ENCODE data around the gene APAF1.

The APAF1 gene

GRCh38 chr12:98771811-98772752 lies 127.0 kb downstream of the APAF1 start:
- TF ChIP-seq FOXM1 (IDR thresholded peaks at IDR 0.05; ENCODE audit: borderline replicate concordance, low read depth) (no peak), TEAD4 (IDR thresholded peaks at IDR 0.05) (no peak), YY1 (IDR thresholded peaks at IDR 0.05; ENCODE audit: low read depth) (no peak), CREB1 (IDR thresholded peaks at IDR 0.05; ENCODE audit: low read depth) (no peak), USF1 (IDR thresholded peaks at IDR 0.05) (no peak), ZBTB7A (IDR thresholded peaks at IDR 0.05; ENCODE audit: low read depth) (no peak), NFIC (IDR thresholded peaks at IDR 0.05) (no peak), TCF12 (IDR thresholded peaks at IDR 0.05; ENCODE audit: low read depth) (no peak), EGR1 (IDR thresholded peaks at IDR 0.05) (no peak)

- no peak for TF ChIP-seq YY1 (IDR thresholded peaks at IDR 0.05; ENCODE audit: low read depth)
- no peak for TF ChIP-seq TAF1 (IDR thresholded peaks at IDR 0.05; ENCODE audit: low read depth)
- TF ChIP-seq TEAD4 (IDR thresholded peaks at IDR 0.05): no peak
- no peak for TF ChIP-seq EGR1 (IDR thresholded peaks at IDR 0.05)
- no peak for TF ChIP-seq EP300 (IDR thresholded peaks at IDR 0.05; ENCODE audit: borderline replicate concordance)
- TF ChIP-seq ZBTB7A (IDR thresholded peaks at IDR 0.05; ENCODE audit: low read depth): no peak
- no peak for TF ChIP-seq TCF12 (IDR thresholded peaks at IDR 0.05; ENCODE audit: low read depth)
- no peak for TF ChIP-seq RAD21 (IDR thresholded peaks at IDR 0.05; ENCODE audit: low read depth)
- no peak for TF ChIP-seq FOXM1 (IDR thresholded peaks at IDR 0.05; ENCODE audit: borderline replicate concordance, low read depth)
- TF ChIP-seq CREB1 (IDR thresholded peaks at IDR 0.05; ENCODE audit: low read depth): no peak
- TF ChIP-seq CEBPB (IDR thresholded peaks at IDR 0.05): no peak
- TF ChIP-seq MAX (IDR thresholded peaks at IDR 0.05): no peak
- no peak for TF ChIP-seq NFIC (IDR thresholded peaks at IDR 0.05)
- no peak for TF ChIP-seq USF1 (IDR thresholded peaks at IDR 0.05)
- TF ChIP-seq, protein P1, sequence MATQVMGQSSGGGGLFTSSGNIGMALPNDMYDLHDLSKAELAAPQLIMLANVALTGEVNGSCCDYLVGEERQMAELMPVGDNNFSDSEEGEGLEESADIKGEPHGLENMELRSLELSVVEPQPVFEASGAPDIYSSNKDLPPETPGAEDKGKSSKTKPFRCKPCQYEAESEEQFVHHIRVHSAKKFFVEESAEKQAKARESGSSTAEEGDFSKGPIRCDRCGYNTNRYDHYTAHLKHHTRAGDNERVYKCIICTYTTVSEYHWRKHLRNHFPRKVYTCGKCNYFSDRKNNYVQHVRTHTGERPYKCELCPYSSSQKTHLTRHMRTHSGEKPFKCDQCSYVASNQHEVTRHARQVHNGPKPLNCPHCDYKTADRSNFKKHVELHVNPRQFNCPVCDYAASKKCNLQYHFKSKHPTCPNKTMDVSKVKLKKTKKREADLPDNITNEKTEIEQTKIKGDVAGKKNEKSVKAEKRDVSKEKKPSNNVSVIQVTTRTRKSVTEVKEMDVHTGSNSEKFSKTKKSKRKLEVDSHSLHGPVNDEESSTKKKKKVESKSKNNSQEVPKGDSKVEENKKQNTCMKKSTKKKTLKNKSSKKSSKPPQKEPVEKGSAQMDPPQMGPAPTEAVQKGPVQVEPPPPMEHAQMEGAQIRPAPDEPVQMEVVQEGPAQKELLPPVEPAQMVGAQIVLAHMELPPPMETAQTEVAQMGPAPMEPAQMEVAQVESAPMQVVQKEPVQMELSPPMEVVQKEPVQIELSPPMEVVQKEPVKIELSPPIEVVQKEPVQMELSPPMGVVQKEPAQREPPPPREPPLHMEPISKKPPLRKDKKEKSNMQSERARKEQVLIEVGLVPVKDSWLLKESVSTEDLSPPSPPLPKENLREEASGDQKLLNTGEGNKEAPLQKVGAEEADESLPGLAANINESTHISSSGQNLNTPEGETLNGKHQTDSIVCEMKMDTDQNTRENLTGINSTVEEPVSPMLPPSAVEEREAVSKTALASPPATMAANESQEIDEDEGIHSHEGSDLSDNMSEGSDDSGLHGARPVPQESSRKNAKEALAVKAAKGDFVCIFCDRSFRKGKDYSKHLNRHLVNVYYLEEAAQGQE (IDR thresholded peaks at IDR 0.05; ENCODE audit: low read depth): no peak
Observed at GRCh38 chr12:98772818-98773217, 127.7 kb downstream of the APAF1 start.

GRCh38 chr12:98780261-98780660 lies 135.2 kb downstream of the APAF1 start:
- TF ChIP-seq, protein P1 (IDR thresholded peaks at IDR 0.05; ENCODE audit: low read depth): no peak
- TF ChIP-seq TCF12 (IDR thresholded peaks at IDR 0.05; ENCODE audit: low read depth) (no peak), CEBPB (IDR thresholded peaks at IDR 0.05) (no peak), TEAD4 (IDR thresholded peaks at IDR 0.05) (no peak), NFIC (IDR thresholded peaks at IDR 0.05) (no peak), RAD21 (IDR thresholded peaks at IDR 0.05; ENCODE audit: low read depth) (no peak), YY1 (IDR thresholded peaks at IDR 0.05; ENCODE audit: low read depth) (no peak)

DNA sequence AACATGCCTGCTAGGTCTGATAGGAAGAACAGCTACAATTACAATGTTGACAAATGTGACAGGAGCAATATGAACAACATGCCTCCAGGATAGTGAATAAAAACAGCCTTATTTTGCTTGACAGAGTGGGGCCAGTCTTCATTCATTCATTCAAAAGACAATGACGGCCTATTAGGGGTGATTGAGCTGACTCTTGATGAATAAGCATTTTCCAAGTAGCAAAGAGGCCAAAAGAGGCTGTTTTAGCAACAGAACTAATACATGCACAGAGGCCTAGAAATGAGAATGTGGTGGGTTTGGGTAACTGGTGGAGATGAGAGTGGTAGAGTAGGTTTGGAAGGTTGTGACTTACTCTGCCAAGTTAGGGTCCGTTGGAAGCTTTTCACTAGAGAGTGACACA lies 138.3 kb downstream of the APAF1 start:
- TF ChIP-seq ZBTB7A (IDR thresholded peaks at IDR 0.05; ENCODE audit: low read depth) (no peak), RAD21 (IDR thresholded peaks at IDR 0.05; ENCODE audit: low read depth) (no peak)
